ENCODE data around the gene DPP9.

The DPP9 gene

DNA sequence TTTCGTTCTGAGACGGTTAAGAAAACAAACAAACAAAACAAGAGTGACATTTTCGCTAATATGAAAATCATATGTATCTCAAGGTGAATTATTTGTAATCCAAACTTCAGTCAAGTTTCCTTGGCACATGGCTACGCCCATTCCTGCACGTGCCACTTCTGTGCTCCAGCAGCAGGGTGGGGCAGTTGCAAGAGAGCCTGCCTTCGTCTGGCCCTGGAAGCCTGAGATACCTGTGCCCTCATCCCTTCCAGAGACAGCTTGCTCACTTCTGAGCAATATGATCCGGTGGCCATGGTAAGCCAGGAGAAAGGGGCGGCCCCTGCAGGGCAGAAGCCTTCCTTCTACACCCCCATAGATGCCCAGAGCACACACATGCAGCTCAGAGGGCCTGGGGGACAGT, 22.1 kb downstream of the DPP9 start:
- no peaks in the 10 kb centered on the region; the same call in 1 of the 2 replicates for H3K36me3 ChIP-seq (ENCODE audit: insufficient read depth, low read length)
- TF ChIP-seq POLR2AphosphoS5 (IDR thresholded peaks at IDR 0.05; ENCODE audit: borderline replicate concordance, low read depth, low read length), result no peak
- no peak for TF ChIP-seq FOXP2 (optimal IDR thresholded peaks at IDR 0.05; ENCODE audit: control extremely low read depth, extremely low read length, insufficient read depth)
- TF ChIP-seq EZH2 (IDR thresholded peaks at IDR 0.05), result no peak
- no peak overlapping the region for H3K9ac ChIP-seq (ENCODE audit: insufficient read length)
- no peak overlapping the region for H3K4me3 ChIP-seq
- H3K9me3 ChIP-seq (ENCODE audit: low read depth, low read length), result no peaks in the 10 kb centered on the region
- no peak for DNase-seq (ENCODE audit: low read depth, low spot score)
- no peak overlapping the region for H3K27ac ChIP-seq

- H3K9ac ChIP-seq (ENCODE audit: insufficient read length), result no peak overlapping the region
- TF ChIP-seq POLR2AphosphoS5 (IDR thresholded peaks at IDR 0.05; ENCODE audit: borderline replicate concordance, low read depth, low read length) (no peak), FOXP2 (optimal IDR thresholded peaks at IDR 0.05; ENCODE audit: control extremely low read depth, extremely low read length, insufficient read depth) (no peak), EZH2 (IDR thresholded peaks at IDR 0.05) (no peak)
- no peaks in the 10 kb centered on the region for H3K9me3 ChIP-seq (ENCODE audit: low read depth, low read length)
- no peak overlapping the region for H3K4me3 ChIP-seq
- DNase-seq (ENCODE audit: low read depth, low spot score), result no peak
- H3K36me3 ChIP-seq (ENCODE audit: insufficient read depth, low read length), result no peaks in the 10 kb centered on the region; the same call in 1 of the 2 replicates
- H3K27ac ChIP-seq, result no peak overlapping the region
Observed at GRCh38 chr19:4700693-4700970, 23.0 kb downstream of the DPP9 start.

DNA sequence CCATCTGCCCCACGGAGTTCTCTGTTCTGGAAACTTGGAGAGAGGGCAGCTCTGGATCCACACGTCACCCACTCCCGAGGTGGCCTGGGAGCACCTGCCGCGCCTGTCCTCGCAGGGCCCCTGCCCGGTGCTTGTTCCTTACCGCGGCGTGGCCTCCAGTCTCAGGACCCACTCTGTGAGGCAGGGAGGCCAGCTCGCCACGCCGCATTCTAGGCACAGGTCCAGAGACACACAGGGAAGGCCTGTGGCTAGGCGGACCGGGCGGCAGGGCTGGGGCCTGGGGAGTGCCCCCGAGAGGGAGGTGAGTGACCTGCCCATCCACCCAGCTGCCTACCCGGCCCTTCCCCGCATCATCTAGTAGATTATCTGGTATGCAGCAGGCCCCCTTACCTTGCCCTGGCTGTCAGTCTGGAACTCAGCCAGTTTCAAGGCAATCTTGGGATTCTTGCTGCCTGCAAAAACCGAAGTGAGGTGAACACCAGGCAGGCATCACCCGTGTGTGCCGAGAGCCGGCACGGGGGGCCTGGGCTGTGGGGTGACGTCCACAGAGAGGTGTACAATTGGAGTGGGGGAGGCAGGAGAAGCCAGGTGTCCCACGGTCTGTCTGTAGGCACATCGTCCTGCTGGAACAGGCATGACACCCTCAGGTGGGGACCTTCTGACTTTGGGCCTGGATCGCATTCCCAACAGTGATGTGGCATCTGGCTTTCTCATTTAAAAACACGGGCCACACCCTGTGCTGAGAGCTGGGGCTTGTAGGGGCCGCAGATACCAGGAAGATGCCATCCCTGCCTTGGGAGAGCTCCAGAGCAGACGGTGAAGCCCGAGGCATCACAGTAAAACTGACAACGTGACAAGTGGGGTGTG, 23.6 kb downstream of the DPP9 start:
- DNase-seq (ENCODE audit: low read depth, low spot score), result no peak
- H3K27ac ChIP-seq, result no peak overlapping the region
- no peak overlapping the region for H3K4me3 ChIP-seq
- H3K36me3 ChIP-seq (ENCODE audit: insufficient read depth, low read length), result no peaks in the 10 kb centered on the region; the same call in 1 of the 2 replicates
- H3K9me3 ChIP-seq (ENCODE audit: low read depth, low read length), result no peaks in the 10 kb centered on the region
- no peak overlapping the region for H3K9ac ChIP-seq (ENCODE audit: insufficient read length)
- TF ChIP-seq POLR2AphosphoS5 (IDR thresholded peaks at IDR 0.05; ENCODE audit: borderline replicate concordance, low read depth, low read length), result no peak
- TF ChIP-seq EZH2 (IDR thresholded peaks at IDR 0.05), result no peak
- no peak for TF ChIP-seq FOXP2 (optimal IDR thresholded peaks at IDR 0.05; ENCODE audit: control extremely low read depth, extremely low read length, insufficient read depth)

DNA sequence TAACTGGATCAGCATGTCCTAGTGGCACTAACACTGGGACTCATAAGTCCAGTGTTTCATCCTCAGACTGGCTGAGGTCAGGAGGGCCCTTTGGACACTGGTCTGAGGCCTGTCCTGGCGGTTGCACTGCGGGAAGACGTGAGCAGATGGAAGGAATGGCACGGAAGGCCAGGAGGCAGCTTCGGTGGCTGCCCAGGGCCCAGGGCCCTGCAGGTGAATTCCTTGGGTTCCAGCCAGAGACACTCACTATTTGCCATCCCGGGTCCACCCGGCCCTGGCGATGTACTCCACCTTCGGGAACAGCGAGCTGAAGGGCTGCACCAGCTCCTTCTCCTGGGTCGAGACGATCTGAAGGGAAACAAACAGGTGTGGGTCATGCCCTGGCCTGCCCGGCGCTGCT, 26.3 kb downstream of the DPP9 start:
- Histone ChIP-seq H3K9ac (ENCODE audit: insufficient read length) (no peak overlapping the region), H3K4me3 (no peak overlapping the region), H3K9me3 (ENCODE audit: low read depth, low read length) (no peaks in the 10 kb centered on the region), H3K27ac (no peak overlapping the region), H3K36me3 (ENCODE audit: insufficient read depth, low read length) (peaks cover 11% of the 10 kb centered on the region)
- DNase-seq (ENCODE audit: low read depth, low spot score), result no peak
- no peak for TF ChIP-seq FOXP2 (optimal IDR thresholded peaks at IDR 0.05; ENCODE audit: control extremely low read depth, extremely low read length, insufficient read depth)
- no peak for TF ChIP-seq POLR2AphosphoS5 (IDR thresholded peaks at IDR 0.05; ENCODE audit: borderline replicate concordance, low read depth, low read length)
- TF ChIP-seq EZH2 (IDR thresholded peaks at IDR 0.05), result no peak

- H3K4me3 ChIP-seq, result no peak overlapping the region
- no peak for TF ChIP-seq POLR2AphosphoS5 (IDR thresholded peaks at IDR 0.05; ENCODE audit: borderline replicate concordance, low read depth, low read length)
- TF ChIP-seq EZH2 (IDR thresholded peaks at IDR 0.05), result no peak
- no peak for TF ChIP-seq FOXP2 (optimal IDR thresholded peaks at IDR 0.05; ENCODE audit: control extremely low read depth, extremely low read length, insufficient read depth)
- no peak overlapping the region for H3K9ac ChIP-seq (ENCODE audit: insufficient read length)
- H3K27ac ChIP-seq, result peak overlapping the region; percentile 97
- H3K36me3 ChIP-seq (ENCODE audit: insufficient read depth, low read length), result peaks cover 11% of the 10 kb centered on the region
- no peaks in the 10 kb centered on the region for H3K9me3 ChIP-seq (ENCODE audit: low read depth, low read length)
- DNase-seq (ENCODE audit: low read depth, low spot score), result no peak
Observed at GRCh38 chr19:4695224-4695731, 28.4 kb downstream of the DPP9 start.

DNA sequence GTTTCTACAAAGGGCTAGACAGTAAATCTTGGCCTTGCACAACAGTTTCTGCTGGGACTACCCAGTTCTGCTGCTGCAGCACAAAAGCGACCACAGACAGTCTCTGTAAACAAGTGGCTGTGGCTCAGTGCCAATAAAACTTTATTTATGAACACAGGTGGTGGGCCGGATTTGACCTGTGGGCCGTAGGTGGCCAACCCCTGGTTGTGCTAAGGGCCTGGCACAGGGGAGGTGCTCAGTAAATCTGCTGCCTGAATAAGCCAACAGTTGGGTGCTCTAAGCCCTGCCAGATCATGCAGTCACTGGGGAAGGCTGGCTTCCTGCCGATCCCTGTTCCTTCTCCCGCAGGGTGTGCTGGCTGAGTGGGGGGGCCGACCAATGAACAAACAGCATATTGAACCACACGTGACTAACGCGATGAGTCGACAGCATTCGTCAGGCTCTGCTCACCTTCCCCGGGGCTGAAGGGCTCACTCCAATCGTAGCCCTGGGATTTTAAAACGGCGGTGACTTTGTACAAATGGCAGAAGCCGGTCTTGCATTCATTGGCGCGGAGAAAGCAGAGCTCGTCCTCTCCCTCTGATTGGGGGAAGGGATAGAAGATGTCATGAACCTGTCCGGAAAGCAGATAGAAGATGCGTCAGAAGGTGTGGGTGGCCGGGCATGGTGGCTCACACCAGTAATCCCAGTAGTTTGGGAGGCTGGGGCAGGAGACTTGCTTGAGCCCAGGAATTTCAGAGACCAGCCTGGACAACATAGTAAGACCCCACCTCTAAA, 29.2 kb downstream of the DPP9 start:
- H3K4me3 ChIP-seq, result peak overlapping the region; percentile 72
- H3K36me3 ChIP-seq (ENCODE audit: insufficient read depth, low read length), result peaks cover 11% of the 10 kb centered on the region
- no peak for TF ChIP-seq FOXP2 (optimal IDR thresholded peaks at IDR 0.05; ENCODE audit: control extremely low read depth, extremely low read length, insufficient read depth)
- no peak for TF ChIP-seq EZH2 (IDR thresholded peaks at IDR 0.05)
- 0 out of 2 replicates have a peak, but pooled peaks have one; percentile 12 for TF ChIP-seq POLR2AphosphoS5 (IDR thresholded peaks at IDR 0.05; ENCODE audit: borderline replicate concordance, low read depth, low read length)
- peak; percentile 48 for DNase-seq (ENCODE audit: low read depth, low spot score)
- H3K27ac ChIP-seq, result peak overlapping the region; percentile 97
- H3K9ac ChIP-seq (ENCODE audit: insufficient read length), result peak overlapping the region; percentile 68
- H3K9me3 ChIP-seq (ENCODE audit: low read depth, low read length), result no peaks in the 10 kb centered on the region

DNA sequence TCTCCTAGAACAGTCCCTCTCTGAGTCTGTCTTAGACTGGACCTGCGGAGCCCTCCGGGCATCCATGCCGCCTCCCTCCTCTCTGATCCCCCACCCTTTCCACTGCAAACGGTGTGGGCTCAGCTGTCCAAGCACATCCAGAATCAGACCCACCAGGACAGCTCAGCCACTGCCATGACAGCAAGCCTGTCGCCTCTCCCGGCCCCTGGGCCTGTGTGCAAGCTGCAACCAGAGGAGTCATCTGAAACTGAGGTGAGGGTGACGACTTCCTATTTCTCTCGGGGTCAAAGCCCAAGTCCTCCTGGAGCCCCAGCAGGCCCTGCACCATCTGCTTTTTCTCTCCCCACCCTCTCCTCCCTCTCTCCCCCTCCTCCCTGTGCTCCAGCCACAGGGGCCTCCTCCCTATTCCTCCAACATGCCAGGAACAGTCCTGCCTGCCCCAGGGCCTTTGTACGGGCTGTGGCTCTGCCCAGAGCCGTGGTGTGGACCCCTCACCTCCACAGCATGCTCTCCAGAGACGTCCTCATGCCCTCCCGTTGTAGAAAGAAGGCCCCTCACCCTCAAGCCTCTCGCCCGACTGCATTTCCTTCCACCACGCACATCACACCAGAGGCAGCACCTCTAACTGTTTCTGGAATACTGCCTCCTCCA, 30.0 kb downstream of the DPP9 start:
- DNase-seq (ENCODE audit: low read depth, low spot score), result no peak
- TF ChIP-seq FOXP2 (optimal IDR thresholded peaks at IDR 0.05; ENCODE audit: control extremely low read depth, extremely low read length, insufficient read depth), result no peak
- TF ChIP-seq EZH2 (IDR thresholded peaks at IDR 0.05), result no peak
- TF ChIP-seq POLR2AphosphoS5 (IDR thresholded peaks at IDR 0.05; ENCODE audit: borderline replicate concordance, low read depth, low read length), result no peak
- Histone ChIP-seq H3K36me3 (ENCODE audit: insufficient read depth, low read length) (peaks cover 11% of the 10 kb centered on the region), H3K27ac (peak overlapping the region; percentile 97), H3K9ac (ENCODE audit: insufficient read length) (peak overlapping the region; percentile 68), H3K9me3 (ENCODE audit: low read depth, low read length) (no peaks in the 10 kb centered on the region), H3K4me3 (peak overlapping the region; percentile 72)

GRCh38 chr19:4693078-4693350, 30.6 kb downstream of the DPP9 start:
- TF ChIP-seq FOXP2 (optimal IDR thresholded peaks at IDR 0.05; ENCODE audit: control extremely low read depth, extremely low read length, insufficient read depth) (no peak), EZH2 (IDR thresholded peaks at IDR 0.05) (no peak), POLR2AphosphoS5 (IDR thresholded peaks at IDR 0.05; ENCODE audit: borderline replicate concordance, low read depth, low read length) (no peak)
- no peak overlapping the region for H3K4me3 ChIP-seq
- no peak overlapping the region for H3K9ac ChIP-seq (ENCODE audit: insufficient read length)
- H3K36me3 ChIP-seq (ENCODE audit: insufficient read depth, low read length), result peaks cover 11% of the 10 kb centered on the region
- H3K27ac ChIP-seq, result no peak overlapping the region
- DNase-seq (ENCODE audit: low read depth, low spot score), result no peak
- H3K9me3 ChIP-seq (ENCODE audit: low read depth, low read length), result no peaks in the 10 kb centered on the region

Data from SK-N-MC (cell line).